Iris pigment epithelial cell (primary cell): ENCODE measurements around the gene TMEM258.

Experiments used
- DNase-seq: peaks from one replicate; pipeline ENCODE4 v3.0.0-alpha.2; 2011; ENCODE audit warnings: low read depth

TMEM258 gene

GRCh38 chr11:61775606-61776554 lies 16.5 kb downstream of the TMEM258 start:
- DNase-seq: no peak

DNA sequence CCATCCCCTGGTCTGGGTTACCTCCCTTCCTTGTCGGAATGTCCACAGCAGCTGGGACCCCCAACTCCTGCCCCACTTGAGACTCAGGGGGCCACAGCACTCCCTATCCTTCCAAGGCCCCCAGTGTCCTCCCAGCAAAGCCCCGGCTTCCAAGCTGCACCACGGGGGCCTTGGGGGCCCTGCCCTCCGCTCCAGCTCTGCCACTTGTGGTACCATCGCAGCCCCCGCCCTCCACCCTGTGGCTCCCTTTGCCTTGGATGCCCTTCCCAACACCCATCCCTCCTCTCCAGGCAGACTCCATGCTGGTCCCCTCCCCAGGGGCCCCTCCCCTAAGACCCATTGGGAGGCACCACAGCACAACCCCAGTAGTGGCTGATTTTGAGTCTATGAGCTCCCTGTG lies 17.3 kb downstream of the TMEM258 start:
- no peak for DNase-seq

- DNase-seq: no peak
These were observed 18.0 kb downstream of the TMEM258 start for GRCh38 chr11:61774411-61774810.

GRCh38 chr11:61773809-61774208 lies 18.6 kb downstream of the TMEM258 start:
- no peak for DNase-seq

GRCh38 chr11:61773356-61773755 lies 19.0 kb downstream of the TMEM258 start:
- DNase-seq: no peak

DNA sequence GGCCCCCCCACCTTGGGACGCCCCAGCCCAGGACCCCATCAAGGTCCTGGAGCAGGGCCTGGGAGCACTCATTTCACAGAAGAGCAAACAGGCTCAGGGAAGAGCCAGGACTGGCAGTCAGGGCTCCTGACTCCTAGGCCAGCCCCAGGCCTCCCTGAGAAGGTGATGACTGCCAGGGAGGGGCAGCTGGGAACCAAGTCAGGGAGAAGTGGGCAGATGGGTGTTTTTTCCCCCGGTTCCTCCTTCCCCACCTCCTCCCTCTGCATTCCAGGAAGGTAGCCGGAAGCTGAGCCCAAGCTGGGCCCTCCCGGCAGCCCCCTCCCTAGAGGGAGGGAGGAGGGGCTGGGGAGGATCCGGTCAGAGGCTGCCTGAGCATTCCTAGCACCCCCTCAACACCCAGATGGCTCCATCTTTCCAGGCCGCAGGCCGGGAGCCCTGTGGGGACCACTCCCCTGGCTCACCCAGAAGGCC lies 20.4 kb downstream of the TMEM258 start:
- DNase-seq: no peak

- no peak for DNase-seq
These were observed 21.1 kb downstream of the TMEM258 start for GRCh38 chr11:61771195-61771894.

GRCh38 chr11:61769946-61770683 lies 22.3 kb downstream of the TMEM258 start:
- no peak for DNase-seq

- DNase-seq: peak; percentile 68
These were observed 23.1 kb downstream of the TMEM258 start for GRCh38 chr11:61769169-61769920.

- no peak for DNase-seq
These were observed 23.9 kb downstream of the TMEM258 start for GRCh38 chr11:61768376-61769076.

DNA sequence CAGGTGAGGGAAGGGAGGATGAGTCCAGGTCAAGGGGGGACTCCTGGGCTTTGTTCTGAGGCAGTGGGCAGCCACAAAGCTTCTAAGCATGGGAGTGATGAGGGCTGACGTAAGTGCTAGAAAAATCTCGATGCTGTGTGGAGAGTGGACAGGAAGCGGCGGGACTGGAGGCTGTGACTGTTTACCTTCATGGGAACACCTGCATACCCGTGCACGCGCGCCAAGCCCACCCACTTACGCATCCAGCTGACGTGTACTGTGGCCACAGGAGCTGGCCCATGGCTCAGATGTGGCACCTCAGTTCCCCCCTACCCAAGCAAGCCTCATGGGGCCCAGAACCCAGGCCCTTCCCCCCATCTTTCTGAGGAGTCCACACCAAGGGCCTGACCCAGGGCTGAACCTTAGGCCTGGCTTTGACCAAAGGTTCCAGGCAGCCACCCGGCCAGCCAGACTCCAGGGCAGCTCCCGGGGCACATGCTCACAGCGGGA lies 26.0 kb downstream of the TMEM258 start:
- DNase-seq: peak; percentile 61

GRCh38 chr11:61765550-61766253 lies 26.7 kb downstream of the TMEM258 start:
- no peak for DNase-seq

DNA sequence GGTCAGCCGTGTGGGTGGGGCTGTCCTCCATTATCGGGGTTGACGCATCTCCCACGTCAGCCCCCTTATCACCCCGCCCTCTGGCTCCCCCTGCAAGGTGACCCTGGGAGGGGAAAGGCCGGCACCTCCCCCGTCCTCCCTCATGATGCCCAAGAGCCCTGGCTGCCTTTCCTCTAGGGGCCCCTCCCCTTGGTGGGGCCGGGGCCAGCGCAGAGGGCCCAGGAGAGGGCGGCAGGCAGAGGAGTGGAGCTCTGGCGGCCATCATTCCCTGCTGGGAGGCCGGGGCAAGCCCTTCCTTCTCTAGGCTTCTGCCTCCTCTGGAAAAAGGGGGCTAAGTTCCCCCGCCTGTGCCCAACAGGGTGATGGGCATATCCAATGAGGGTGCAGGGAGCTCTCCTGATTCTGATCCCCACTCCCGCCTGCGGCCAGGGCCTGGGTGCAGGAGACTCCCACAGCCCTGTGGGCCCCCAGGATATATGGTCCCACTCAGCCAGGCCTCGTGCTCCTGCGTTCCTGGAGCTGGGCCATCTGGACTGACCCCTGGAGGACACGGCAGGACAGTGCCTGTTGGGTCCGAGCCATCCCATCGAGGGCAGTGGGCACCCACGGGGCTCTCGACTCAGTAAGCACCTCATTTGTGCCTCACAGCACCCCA lies 27.7 kb downstream of the TMEM258 start:
- DNase-seq: no peak

GRCh38 chr11:61763930-61764605 lies 28.3 kb downstream of the TMEM258 start:
- DNase-seq: no peak

- DNase-seq: no peak
These were observed 29.6 kb downstream of the TMEM258 start for GRCh38 chr11:61762798-61763197.

DNA sequence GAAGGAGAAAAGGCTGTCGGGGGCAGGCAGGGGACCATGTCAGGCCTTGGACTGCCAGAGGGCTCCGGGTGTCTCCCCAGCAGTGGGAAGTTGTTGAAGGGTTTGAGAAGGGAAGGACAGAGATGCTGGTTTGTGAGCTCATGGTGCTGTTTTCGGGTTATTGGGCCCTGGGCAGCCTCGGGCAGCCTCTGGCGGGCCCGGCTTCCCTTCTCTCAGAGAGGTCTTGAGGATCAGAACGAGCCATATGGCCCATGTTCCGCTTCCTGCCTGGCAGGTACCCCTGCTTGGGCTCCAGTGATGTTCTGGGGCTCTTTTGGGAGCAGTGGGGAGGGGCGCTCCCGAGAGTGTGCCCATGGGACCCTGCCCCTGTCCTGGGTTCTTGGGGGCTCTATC lies 30.2 kb downstream of the TMEM258 start:
- DNase-seq: no peak

DNA sequence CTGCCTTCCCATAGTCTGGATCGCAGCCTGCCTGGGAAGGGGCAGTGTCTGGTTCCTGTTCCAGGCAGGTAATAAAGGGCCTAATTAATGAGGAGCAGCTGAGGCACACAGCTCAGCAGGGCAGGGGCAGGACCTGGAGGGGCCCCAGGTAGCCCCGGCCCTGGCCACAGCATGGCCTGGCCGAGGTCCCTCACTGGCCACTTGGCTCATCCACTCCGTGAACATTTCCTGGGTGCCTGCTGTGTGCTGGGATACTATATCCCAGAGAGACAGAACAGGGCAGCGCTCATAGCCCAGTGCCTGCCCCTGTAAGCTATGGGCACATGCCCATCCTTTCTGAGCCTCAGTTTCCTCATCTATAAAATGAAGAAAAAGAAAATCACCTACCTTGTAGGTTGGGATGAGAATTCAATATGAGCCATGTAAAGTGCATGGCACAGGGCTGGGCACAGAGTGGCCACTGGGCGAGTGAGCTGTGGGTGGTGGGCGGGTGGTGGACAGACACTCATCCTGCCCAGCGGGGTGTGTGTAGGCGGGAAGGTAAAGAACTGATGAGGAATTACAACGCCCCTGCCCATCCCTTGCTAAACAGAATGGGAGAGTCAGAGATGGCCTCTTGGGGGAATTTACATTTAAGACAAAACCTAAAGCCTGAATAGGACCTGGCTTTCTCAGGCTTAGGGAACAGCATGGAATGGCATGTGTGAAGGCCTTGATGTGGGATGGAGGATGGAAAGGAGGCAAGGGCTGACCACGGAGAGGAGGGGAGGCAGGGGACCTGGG lies 30.8 kb downstream of the TMEM258 start:
- no peak for DNase-seq

DNA sequence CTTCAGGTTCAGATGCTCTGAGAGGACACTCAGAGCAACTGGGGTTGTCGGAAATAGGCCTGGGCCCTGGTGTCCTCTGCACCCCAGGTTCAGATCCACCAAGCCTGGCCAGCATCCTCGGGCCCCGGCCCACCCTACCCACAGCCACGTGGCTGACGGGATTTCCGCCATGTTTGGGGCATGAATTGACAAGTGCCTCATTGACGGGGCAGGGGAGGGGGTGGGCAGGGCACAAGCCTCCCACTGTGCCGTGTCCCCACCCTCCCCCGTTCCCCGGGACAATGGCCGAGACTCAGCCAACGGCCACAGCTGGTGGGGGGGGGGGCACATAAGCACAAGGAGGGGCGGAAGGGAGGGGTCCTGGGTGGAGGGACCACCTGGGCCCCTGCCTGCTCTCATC lies 31.5 kb downstream of the TMEM258 start:
- DNase-seq: no peak
